GM19193 (cell line): Measurements from ENCODE around the gene KLC3.

Experiments used
- POLR2A ChIP-seq: IDR thresholded peaks from 4 replicates; pipeline ENCODE4 v1.6.1; 2011; ENCODE audit not compliant: insufficient read depth, insufficient read length; ENCODE audit errors: extremely low read depth

KLC3 gene

DNA sequence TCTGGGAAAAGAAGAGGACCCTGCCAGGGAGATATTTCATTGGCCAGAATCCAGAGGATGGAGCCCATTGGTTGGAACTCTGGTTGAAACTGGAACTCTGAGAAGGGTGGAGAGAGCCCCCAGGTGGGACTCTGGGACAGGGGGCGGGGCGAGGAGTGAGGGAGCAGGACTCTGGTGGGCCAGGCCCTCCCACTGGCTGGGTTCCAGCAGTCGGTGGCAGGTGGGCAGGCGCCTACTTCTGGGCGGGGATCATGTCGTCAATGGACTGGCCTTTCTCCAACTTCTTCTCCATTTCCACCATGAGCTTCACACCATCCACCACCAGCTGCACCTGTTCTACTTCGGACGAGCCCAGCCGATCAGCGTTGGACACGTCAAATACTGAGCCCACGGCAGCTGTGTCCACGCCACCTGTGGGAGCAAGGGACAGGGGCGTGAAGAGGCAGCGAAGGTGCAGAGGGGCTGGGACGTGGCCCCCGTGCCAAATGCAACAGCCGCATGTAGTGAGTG, 34.0 kb upstream of the KLC3 start:
- TF ChIP-seq POLR2A, result no peak

DNA sequence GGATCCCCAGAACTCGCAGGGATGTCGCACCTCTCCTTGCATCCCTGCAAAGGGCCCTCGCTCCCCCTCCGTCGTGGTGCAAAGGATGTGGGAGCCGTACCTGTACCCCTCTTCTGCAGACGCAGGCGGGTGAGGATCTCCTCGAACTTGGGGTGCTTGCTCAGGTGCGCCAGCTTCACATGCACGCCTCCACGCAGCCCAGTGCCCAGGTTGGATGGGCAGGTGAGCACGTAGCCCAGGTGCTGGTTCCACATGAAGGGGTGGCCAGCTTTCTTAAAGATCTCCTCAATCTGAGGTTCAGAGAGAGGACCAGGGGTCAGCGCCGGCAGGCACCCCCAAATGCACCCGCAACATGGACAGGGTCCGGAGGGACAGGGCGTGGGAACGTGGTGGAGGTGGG, 33.2 kb upstream of the KLC3 start:
- no peak for TF ChIP-seq POLR2A

DNA sequence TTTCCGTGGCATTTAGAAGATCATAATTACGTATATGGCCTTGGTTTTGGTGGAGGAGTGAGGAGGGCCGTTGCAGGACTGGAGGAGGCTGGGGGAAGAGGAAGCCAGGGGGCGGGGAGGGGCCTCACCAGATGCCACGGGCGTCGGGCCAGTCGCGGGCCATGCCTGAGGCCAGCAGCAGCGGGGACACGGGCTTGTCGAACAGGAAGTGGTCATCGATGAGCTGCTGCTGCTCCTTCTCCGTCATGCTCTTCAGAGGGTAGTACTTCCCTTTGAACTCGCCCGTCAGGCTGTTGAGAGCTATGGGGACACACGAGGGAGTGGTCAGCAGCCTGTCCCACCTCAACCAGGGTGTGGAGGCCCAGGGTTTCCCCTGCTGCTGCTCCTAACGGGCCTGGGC, 28.9 kb upstream of the KLC3 start:
- TF ChIP-seq POLR2A, result no peak

DNA sequence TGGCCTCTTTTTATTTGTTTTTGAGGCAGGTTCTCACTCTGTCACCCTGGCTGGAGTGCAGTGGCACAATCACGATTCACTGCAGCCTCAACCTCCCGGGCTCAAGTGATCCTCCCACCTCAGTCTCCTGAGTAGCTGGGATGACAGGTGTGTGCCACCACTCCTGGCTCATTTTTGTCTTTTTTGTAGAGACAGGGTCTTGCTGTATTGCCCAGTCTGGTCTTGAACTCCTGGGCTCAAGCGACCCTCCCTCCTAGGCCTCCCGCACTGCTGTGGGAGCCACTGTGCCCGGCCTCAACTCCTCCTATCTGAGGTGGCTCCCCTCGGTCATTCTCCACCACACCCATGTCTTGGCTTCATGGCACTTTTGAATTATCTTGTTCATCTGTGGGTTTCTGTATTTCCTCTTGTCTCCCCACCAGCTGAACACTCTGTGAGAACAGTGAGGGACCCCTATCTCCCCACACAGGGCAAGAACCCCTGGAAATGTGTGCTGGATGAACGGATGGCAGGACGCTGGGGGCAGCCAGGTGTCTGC, 25.8 kb upstream of the KLC3 start:
- no peak for TF ChIP-seq POLR2A

DNA sequence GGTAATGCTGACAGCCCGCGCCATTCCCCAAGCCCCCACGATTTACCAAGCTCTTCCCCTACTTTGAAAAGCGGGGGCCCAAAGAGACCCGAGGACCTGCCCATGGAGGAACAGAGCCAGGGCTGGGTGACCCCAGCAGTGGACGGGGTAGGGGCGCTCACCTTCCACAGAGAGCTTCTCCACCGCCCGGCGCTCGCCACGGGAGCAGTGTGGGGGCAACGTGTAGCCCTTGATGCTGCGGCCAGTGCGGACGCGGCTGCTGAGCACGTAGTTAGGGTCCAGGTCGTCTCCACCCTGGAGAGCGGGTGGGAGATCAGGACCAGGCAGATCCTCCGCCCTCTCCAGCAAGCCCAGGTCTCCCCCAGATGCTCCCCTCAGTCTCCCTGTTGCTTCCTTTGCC, 25.2 kb upstream of the KLC3 start:
- no peak for TF ChIP-seq POLR2A

DNA sequence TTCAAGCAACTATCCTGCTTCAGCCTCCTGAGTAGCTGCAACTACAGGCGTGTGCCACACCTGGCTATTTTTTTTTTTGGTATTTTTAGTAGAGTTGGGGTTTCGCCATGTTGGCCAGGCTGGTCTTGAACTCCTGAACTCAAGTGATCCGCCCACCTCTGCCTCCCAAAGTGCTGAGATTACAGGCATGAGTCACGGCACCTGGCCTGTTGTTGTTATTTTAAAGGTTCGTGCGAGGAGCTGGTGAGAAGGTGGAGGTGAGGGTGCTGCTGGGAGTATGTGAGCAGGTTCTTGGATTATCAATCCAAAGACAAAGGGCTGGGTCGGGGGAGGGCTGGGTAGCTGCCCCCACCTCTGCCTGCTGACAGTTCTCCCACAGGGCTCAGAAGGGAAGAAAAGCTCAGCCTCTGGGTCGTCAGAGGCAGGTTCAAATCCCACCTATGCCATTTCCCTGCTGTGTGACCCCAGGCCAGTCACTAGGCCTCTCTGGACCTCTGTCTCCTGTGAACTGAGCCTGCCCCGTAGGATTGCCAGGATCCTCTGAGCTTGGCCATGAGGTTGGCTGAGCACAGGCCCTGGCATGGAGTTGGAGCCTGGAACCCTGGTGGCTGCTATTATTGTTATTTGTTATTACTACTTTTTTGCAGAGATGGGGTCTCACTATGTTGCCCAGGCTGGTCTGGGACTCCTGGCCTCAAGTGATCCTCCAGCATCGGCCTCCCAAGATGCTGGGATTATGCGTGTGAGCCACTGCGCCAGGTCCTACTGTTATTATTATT, 19.4 kb upstream of the KLC3 start:
- TF ChIP-seq POLR2A, result no peak

DNA sequence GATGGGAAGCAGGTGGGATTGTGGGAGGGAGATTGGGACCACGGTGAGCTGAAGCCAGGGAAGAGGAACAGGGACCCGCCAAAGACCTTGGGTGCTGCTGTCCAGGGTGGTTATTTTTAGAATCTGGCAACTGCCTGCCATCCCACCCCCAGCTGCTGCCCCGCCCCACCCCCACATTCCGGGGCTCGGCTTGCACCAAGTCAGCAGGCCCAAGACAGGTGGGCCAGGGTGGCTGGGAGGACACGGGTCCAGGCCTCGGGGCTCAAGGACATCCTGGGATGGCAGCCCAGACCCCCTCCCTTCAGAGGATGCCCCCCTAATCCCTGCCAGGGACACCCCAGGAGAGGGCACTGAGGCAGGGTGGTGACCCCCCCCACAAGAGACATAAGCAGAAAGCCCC, 18.7 kb upstream of the KLC3 start:
- no peak for TF ChIP-seq POLR2A

DNA sequence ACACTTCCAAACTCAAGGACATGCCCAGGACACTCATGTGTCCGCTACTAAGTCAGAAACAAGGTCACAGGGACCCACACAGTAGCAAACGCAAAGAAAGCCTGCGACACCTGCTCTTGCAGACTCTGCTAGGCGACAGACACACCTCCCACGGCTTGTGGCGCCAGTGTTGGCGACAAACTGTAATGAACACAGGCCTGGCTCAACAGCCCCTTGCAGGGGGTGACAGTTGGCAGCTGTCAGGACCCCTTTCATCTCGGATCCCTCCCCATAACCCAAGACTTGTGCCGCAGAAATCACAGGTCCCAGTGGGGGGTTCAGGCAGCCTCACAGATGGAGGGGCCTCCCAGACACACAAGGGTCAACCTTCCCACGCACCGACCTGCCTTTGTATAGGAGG, 18.2 kb upstream of the KLC3 start:
- TF ChIP-seq POLR2A, result no peak

DNA sequence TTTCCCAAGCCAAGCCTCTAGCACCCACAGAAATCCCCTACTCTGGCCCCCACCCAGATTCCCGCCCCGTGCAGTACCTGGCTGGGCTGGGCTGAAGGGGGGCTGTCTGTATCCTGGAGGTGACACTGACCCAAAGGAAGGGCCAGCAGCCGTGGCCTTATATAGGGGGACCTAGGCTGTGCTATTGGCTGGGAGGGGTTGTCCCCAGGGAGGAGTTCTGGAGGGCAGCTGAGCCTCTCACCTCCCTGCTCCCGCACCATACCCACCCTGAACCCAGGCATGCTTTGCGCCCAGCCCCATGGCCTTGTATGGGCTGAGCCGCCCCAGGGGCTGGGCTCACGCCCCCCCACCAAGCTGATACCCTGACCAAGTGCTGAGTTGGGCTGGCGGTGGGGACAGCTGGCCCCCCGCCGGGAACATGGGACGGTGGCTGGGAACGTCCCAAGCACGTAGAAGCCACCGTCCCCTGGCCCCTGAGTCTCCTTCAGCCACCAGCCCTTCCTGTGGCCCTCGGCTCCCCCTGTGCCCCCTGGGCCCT, 17.7 kb upstream of the KLC3 start, which contains the start of gene CKM:
CKM (minus strand) TSS at position 132 of the 538 bp plus-strand sequence. CDS start 3,162 bp downstream, outside the sequence.
- TF ChIP-seq POLR2A, result no peak

DNA sequence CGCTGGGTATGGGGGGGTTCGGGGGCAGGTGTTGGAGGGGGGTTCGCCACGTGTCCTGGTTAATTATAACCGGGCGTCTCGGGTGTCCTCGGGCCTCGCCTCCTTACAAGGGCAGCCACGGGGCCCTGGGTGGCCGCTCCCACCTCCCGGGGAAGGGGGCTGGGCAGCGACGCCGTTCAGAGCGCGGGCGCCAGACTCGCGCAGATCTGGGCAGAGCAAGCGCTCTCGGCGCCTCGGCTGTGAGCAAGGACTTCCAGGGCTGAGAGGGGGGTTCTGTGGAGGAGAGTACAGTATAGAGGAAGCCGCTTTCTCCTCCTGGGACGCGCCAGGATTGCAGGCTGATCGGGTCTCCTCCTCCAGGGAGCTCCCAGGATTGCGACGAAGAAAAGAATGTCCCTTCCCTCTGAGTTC, 16.9 kb upstream of the KLC3 start:
- TF ChIP-seq POLR2A, result no peak

DNA sequence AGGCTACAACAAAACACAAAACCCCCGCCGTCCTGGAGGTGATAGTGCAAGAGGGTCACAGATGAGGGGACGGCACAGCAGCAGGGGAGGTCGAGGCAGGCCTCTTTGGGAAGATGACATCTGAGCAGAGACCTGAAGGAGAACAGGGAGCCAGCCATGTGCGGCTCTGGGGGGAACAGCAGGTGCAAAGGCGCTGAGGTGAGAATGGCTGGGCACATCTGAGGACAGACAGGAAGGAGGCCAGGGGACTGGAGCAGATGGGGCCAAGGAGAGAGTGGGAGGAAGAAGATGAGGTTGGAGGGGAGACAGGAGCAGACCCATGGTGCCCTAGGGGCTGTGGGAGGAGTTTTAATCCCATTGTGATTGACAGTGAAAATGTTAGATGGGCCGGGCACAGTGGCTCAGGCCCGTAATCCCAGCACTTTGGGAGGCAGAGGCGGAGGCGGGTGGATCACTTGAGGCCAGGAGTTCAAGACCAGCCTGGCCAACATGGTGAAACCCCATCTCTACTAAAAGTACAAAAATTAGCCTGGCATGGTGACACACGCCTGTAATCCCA, 16.1 kb upstream of the KLC3 start:
- TF ChIP-seq POLR2A, result no peak

DNA sequence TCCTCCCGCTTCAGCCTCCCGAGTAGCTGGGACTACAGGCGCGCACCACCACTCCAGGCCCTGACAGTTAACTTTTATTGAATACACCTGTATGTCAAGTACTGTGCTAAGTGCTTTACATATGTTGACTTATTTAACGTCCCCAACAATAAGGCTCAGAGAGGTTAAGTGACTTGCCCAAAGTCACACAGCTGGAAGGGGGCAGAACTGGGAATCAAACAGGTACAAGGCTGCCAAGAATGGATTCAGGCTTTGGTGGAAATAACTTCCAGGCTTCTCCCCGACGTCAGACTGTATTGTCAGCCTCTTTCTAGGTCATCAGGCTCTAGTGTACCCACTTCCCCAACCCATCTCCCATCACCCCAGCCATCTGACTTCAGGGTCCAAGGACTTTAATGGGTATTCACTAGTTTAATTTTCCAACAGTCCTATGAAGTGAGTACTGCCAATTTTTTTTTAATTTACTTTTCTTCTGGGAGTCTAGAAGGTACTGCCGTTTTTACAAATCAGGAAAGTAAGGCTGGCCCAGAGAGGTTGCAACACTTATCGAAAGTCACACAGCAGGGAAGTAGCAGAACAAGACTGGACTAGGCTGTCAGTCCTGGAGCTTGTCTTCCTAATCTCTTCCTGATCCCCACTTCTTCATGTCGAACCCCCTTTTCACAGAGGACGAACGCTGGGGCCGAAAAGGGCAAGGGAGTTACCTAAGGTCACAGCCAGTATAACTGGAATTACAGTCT, 13.0 kb upstream of the KLC3 start:
- TF ChIP-seq POLR2A, result no peak

DNA sequence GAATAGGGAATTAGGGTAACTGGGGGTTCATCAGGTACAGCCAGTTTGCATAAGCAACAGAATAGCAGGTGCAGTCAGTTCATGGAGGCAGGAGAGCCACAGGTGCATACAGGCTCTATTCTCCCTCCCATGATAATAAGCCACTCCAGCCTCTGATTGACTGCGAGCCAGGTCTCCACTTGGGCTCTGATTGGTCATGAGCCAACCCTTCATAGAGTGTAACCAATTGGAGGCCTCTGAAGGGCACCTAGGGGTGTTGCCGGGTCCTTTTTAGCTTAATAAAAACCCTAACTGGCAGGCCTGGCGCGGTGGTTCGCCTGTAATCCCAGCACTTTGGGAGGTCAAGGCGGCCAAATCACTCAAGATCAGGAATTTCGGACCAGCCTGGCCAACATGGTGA, 9.1 kb upstream of the KLC3 start:
- TF ChIP-seq POLR2A, result no peak

DNA sequence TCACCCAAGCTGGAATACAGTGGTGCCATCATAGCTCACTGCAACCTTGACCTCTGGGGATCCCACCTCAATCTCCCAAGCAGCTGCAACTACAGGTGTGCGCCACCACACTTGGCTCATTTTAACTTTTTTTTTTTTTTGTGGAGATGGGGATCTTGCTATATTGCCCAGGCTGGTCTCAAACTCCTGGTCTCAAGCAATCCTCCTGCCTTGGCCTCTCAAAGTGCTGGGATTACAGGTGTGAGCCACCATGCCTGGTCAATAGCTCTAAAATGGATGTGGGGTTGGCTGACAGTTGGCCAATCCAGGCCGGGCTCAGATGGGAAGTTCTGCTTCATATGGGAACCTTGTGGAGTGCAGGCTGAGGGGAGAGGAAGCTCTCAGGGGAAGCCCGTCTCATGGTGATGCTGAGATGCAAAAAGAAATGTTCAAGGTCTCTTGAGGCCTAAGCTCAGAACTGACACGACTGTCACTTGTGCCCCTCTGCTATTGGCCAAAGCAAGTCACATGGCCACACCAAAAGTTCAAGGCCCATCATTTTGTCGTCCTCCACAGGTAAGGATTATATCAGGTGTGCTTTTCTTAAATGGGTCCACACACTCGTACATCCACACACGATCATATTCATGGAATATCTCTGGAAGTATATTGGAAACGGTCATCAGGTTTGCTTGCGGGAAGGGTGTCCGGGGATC, 6.8 kb upstream of the KLC3 start:
- no peak for TF ChIP-seq POLR2A
